HG02884 (cell line): ENCODE data around the gene RXRA.

Experiments used
- ATAC-seq: cut with Tn5 transposase; IDR thresholded peaks from one replicate; pipeline ENCODE4 v1.9.1; 2021; ENCODE audit warnings: mild to moderate bottlenecking, moderate library complexity; ENCODE audit not compliant: unreplicated experiment

The RXRA gene

DNA sequence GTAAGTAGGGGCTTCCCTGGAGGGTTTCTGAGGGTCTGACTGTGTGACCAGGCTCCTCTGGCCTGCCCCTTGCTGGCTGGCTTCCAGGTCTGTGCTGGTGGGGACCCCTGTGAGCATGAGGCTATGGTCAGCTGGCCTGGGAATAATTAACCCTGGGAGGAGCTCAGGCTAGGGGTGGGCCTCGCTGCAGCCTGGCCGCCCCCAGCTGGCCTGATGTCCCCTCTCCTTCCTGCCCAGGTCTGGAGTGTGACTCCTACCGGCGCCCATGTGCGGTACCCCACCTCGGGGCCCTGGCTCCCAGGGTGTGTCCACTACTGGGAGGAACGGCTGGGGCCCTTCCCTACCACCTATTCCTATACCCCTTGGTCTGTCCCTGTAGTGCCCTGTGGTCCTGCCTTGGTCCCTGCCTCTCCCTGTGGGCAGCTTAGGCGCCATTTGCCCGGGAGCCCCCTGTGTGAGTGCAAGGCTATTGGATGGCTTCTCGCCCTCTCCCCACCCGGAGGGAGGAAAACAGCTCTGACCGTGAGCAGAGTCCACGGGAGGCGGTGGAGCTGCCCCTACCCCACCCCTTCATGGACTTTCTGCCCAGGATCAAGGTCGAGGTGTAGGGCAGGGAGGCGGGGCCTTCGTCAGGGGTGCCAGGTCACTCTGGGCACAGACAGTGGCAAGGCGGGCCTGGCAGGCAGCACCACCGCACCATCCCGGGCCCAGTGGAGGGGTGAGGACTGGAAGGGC is 9.4 kb downstream of the RXRA start:
- no peak for ATAC-seq

- ATAC-seq, result no peak
These were observed 10.0 kb downstream of the RXRA start for GRCh38 chr9:134336228-134336627.

DNA sequence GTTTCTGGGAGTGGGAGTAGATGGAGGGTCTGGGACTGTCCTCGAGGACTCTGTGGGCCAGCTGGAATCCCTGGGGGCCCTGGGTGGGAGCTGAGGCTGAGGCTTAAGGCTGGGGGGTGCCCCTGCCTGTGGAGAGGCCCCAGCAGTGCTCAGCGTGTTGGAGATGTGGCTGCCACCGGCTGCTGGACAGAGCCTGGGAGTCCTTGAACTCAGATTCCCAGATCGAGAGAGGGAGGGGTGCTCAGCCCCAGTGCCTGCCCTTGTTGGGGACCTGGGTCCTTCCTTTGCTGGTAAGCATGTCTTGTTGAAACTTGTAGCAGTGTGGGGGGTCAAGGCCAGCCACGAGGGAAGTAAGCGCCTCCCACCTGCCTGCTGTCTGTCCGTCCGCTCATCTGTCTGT is 10.7 kb downstream of the RXRA start:
- no peak for ATAC-seq

DNA sequence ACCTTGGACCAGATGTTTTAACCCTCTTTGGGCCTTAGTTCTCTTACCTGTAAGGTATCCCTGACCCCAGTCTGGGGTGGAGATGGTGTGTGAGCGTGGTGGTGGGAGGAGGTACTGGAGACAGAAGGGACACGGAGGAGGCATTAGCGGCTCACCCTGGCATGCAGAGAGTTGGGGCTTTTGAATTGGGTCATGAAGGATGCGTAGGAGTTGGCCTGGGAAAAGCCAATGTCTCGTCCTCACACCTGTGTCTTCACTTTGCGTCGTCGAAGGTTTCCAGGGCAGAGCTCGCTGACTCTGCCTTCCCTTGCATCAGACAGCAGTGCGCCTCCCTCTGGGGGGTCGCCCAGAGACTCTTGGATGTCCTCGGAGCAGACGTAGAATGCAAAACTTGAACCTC is 11.2 kb downstream of the RXRA start:
- no peak for ATAC-seq

DNA sequence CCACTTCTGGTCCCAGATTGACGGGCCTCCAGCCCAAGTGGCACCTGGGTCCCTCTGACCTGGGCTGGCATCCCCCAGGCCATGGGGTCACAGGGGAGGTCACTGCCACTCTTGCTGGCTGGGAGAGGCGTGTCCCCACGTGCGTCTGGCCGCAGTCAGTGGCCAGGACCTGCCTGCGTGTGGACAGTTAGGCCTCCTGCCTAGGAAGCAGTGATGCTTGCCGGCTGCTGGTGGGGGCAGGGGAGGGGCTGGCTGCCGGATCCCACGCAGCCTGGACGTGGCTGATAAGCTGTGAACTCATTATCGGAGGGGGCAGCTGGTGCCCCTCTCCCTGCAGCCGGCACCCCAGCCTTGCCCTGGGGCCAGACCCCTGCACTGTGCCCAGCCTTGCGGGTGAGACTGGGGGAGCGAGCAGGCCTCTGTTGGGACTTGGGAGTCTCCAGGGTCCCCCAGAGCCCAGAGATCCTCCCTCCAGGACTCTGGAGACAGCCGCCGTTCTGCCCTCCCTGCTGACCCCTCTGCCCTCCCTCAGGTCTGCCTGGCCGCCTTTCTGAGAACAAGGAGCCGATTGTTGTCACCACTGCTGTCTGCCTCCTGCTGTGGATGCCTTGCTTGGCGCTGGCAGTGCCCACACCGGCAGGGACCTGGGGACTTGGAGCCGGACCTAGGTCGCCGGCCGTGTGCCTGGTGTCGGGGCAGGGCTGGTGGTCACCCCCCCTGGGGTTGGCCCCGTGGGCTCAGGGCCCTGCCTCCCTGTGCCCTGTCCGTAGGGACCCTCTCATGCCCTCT is 12.3 kb downstream of the RXRA start:
- no peak for ATAC-seq

GRCh38 chr9:134339183-134339806 is 13.0 kb downstream of the RXRA start:
- ATAC-seq, result no peak

GRCh38 chr9:134340475-134341160 is 14.4 kb downstream of the RXRA start:
- ATAC-seq, result no peak

DNA sequence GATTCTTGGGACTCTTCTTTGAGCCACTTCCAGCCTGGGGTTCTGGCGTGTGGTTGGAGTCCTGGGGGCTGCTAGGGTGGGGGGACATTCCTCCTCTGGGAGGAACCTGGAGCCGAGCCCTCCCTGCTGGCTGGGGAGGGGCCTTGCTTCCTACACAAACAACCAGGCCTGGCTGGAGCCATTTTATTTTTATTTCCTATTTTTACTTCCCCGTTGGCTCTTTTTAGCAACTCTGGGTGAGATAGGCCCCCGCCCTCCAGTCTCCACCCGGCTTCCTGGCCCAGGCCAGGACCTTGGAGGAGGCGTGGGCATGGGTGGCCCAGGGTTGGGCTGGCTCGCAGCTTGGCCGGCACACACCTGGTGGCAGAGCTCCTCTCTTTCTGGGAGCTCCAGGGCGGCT is 15.1 kb downstream of the RXRA start:
- no peak for ATAC-seq

DNA sequence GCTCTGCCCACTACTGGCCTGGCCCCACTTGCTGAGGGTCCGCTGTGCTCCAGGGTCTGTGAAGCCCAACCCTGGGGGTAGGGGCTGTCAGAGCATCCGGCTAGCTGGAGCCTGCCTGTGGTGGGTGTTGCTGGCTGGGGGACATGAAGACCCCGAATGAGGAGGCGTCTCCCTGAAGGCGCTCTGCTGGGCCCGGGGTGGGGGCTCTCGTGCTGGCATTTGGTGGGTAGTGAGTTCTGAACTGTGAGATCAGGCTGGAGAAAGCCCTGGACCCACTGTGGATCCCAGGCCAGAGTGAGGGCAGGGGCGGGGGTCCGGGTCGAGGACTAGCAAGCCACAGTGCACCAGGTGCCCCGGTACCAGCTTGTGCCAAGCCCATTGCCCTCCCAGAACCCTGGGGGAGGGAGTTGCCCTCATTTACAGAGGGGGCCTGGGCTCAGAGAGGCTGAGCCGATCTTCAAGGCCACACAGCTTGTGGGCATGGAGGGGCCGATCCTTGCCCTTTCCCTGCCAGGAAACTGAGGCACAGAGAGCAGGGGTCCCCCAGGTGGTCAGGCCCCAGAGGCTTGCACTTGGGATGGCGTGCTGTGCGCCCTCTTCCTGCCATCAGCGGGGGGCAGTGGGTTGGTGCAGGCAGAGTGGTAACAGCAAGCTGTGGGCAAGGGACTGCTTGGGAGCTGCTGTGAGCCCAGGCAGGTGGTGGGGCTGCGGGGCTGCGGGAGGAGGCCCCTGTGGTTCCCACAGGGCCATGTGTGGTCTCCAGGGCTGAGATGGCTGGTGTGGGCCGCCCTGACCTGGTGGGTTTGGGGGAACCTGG is 15.9 kb downstream of the RXRA start:
- no peak for ATAC-seq

DNA sequence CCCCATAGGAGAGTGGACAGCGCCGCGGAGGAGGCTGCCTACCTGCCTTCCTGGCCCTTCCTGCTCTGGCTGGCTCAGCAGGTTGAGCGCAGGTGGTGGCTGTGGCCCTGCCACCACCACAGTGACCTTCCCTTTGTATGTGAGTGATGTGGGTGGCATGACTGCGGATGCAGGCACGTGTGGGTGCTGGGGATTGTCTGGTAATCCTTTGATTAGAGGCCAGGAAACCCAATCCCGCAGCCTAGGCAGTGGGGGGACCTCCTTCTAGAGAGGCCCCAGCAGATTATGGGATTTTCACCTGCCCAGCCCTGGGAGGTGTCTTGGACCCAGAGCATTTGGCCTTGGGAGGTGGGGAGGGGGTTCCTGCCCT is 16.5 kb downstream of the RXRA start:
- ATAC-seq, result no peak

GRCh38 chr9:134343637-134344036 is 17.4 kb downstream of the RXRA start:
- ATAC-seq, result no peak

DNA sequence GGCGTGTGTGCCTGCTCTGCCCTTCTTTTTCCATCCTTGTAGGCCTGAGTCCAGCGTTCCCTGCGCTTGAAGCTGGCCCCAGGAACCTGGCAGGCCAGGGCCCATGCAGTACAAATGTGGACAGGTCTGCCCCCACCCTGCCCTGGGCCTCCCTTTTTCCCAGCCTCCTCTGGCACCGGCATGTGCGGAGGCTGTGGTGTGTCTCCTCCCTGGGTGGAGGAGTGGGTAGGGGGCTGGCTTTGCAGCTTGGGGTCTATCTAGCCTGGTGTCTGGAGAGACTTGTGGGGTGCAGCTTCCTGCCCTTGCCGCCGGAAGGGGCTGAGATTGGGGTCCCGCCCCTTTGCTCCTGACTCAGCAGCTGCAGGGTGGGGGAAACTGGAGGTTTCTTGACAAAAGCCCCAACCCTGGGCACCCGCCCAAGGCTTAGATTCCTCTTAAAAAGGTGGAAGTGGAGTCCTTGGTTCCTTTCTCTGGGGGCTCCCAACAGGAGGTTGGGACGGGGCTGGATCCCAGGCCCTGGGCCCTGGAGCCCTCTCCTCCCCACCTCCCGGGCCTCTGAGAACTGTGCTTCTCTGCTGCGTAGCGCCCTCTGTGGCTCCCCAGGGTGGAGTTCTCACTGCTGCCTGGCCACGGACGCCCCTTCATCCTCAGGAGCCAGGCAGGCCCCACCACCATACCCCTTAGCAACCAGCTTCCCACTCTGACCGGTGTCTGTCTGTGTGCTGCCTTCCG is 18.0 kb downstream of the RXRA start:
- no peak for ATAC-seq

- no peak for ATAC-seq
These were observed 18.6 kb downstream of the RXRA start for GRCh38 chr9:134344800-134345310.

GRCh38 chr9:134345737-134346136 is 19.5 kb downstream of the RXRA start:
- ATAC-seq, result no peak

DNA sequence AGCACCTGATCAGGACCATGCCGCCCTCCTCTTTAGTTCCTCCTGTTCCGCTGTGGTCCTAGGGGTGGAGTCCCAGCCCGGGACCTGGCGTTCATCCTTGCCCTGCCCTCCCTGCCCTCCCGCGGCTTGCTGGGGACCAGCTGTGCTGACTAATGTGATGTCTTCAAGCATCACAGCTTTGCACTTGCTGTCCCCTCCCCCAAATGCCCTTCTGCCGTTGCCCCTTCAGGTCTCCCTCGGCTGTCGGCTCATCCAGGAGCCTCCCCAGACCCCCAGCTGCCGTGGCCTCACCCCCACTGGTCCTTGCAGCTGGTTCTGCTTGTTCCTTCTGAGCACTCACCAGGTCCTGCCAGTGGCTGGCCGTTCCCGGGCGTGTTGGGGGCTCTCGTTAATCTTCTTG is 19.9 kb downstream of the RXRA start:
- no peak for ATAC-seq

GRCh38 chr9:134346840-134347583 is 20.8 kb downstream of the RXRA start:
- no peak for ATAC-seq

- ATAC-seq, result no peak
These were observed 21.7 kb downstream of the RXRA start for GRCh38 chr9:134347996-134348395.

DNA sequence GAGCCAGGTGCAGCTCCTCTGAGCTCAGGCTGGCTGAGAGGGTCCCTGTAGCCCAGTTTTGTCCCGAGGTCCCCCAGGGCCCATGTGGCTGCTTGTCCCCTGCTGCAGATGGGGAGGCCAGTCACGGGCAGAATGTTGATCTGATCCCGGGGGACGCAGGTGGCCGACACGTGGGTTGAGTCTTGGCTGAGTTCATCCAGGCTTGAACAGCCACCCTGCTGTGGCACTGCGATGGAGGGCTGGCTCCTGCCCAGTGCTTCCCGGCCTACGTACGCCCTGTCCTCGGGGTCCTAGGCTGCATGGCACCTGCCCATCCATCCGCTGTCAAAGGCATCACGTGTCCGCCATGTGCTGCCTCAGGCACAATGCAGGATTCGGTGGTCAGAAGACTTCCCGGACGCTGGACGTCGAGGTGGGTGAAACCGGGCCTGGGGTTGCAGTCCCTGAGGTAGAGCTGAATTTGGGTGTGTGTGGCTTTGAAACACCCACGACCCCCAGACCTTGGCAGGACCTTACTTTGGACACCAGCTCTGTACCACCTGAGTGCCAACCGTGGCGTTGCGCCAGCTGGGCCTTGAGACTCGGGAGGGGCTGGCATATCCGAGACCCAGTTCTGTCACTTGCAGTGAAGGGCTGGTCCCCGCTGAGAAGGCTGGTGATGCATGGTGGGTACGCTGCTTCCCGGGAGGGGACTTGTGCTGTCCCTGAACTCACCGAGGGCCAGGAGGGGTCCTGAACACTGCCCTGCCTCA is 22.3 kb downstream of the RXRA start:
- ATAC-seq, result no peak
